Measurements from ENCODE around the gene HOXB9.
A peak's percentile ranks its signal among the peaks of the same experiment; 100 is the strongest.

Gene HOXB9

GRCh38 chr17:48594538-48595277 lies 31.4 kb downstream of the HOXB9 start:
- DNase-seq: no peak

DNA sequence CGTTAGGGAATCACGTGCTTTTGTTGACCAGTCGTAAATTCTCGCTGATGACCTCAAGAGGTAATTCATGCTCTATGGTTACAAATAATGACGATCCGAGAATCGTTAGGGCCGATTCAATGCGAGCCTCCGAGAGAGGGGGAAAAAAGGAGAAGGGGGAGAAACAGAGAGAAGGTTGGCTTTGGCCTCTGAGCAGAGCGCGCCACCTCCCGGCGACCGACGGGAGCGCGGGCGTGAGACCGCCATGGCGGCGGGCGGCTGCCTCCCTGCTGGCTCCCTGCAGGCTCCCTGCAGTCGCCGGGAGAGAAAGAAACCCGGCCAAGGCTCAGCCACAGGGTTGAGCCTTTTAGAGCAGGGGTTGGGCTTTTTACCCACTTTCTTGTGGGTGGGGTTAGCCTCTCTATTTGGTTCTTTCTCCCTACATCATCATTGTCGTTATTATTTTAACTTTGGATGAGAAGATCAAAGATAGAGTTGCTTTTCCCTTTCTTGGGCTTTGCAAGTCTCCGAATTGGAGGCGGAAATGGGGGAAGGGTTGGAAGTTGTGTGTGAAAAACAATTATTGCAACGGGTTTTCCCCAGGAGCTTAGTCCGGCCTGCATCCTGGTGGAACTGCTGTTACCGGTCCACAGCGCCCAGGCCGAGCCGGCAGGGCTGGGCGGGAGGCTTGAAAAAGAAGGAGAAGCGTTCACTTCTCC lies 32.2 kb downstream of the HOXB9 start:
- peak; percentile 77 for DNase-seq

GRCh38 chr17:48593126-48593829 lies 32.9 kb downstream of the HOXB9 start, which contains the start of gene HOXB5:
Gene HOXB5 (minus strand): TSS chr17:48593779. CDS start chr17:48593682, 97 bp downstream.
- DNase-seq: no peak

- no peak for DNase-seq
Measured at GRCh38 chr17:48592577-48592976, 33.6 kb downstream of the HOXB9 start.

GRCh38 chr17:48592057-48592514 lies 34.1 kb downstream of the HOXB9 start:
- no peak for DNase-seq

DNA sequence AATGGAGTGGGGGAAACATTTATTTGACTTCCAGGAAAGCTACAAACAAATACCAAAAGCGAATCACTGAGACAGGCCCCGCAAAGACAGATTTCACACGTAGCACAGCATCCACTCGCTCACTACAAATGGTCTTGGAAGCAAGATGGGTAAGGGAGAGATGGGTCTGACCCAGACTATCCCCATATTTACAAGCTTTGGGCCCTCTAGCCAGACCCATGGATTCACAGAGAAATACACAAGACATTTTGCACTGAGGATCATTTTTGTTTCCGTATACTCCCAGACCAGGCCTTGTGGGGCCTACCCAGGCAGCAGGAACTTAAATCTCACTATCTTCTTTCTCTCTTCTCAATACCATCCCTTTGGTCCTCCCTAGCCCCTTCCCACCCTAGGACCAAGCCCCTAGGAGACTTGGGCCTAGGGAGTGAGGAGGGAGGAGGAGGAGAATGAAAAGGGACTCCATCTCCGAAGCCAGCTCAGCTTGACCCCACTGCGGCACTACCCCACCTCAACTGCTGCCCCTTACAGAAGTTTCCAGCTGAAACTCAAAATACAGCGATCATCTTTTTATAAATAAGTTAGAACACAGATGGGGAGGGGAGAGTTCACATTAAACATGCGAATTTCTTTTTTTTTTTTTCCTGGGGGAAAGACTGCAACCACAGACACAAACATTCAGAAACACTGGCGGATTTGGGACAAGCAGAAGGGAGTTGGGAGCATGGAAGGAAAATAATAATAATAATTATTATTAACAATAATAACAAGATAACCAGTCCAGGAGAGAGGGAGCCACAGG lies 34.7 kb downstream of the HOXB9 start:
- no peak for DNase-seq

GRCh38 chr17:48590607-48591161 lies 35.5 kb downstream of the HOXB9 start:
- no peak for DNase-seq

DNA sequence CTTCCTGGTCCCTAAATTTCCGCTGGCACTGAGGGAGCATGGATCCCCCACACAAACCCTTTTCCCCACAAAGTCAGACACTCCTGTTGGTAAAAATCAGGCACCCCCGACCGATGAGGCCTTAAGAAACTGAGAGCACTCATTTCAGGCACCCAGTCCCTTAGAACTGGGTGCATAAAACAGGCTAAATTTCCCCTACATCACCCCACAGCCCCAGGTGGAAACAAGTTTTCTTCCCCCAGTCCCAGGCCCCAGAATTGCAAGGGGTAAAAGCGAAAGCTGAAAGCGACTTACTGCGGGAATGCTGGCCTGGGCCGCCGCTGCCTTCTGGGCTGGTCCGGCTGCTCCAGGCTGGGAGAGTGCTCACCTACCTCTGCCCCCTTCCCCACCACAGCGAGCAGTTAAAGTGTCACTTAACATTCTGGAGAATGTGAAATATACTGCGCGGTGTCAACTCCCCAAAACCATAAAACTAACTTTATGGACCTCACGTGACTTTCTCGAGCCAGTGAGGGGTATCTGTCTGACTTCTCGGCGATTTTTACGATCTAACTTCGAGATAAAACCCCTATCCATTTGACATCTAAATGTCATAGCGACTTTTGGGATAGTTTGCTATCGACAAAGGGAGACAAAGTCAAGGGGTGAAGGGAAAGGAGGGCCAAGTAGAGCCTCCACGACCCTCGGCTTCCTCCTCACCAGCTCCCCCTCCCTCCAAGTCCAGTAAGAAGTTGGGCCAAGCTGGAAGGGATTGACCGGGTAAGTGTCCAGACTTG lies 36.1 kb downstream of the HOXB9 start, which contains the start of gene HOXB3:
Gene HOXB3 (minus strand): TSS at position 411 of the 776 bp plus-strand sequence. CDS start 37,767 bp downstream, outside the sequence.
- DNase-seq: no peak

- DNase-seq: no peak
Measured at GRCh38 chr17:48589060-48589830, 36.9 kb downstream of the HOXB9 start.

- DNase-seq: no peak
Measured at GRCh38 chr17:48588528-48588927, 37.6 kb downstream of the HOXB9 start.

- DNase-seq: no peak
Measured at GRCh38 chr17:48588074-48588415, 38.1 kb downstream of the HOXB9 start.

GRCh38 chr17:48587276-48588073 lies 38.7 kb downstream of the HOXB9 start:
- DNase-seq: no peak

DNA sequence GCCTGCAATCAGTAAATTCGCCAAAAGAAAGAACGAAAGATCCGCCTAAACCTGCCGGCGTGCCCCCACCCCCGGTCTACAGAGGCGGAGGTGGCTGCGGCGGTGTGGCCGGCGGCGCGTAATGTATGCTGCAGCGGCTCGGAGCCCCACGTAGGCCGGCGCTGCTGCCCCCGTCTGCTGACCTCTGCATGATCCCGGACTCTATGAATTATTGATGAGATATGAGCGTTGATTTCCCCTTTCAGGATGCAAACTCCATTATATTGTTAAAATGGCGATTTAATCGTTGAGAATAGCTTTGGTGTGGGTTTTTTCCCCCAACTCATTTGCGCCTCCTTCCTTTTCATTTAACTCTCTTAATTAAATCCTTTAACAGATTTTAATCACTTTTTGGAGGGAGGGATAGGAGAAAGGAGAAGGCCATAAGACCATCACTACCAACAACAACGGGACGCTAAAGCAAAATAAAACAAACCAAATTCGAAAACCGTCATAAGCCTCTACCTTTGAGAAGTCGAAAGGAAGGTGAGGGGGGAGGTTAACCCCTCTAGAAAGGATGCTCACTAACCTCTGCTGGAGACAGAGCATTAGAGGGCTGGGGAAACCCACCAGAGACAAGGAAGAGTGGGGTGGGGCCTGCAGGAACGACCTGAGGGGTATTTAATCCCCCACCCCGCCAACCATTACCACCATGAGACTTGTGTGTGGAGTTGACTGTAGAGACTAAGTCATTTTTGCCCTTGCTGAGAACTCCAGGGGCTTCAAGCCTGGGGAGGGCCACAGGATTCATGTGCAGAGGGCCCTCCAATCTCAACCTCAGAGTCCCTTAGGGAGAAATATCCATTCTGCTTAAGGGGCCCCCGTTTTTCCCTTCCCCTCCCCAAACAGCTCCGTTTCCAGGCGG lies 39.6 kb downstream of the HOXB9 start:
- no peak for DNase-seq

DNA sequence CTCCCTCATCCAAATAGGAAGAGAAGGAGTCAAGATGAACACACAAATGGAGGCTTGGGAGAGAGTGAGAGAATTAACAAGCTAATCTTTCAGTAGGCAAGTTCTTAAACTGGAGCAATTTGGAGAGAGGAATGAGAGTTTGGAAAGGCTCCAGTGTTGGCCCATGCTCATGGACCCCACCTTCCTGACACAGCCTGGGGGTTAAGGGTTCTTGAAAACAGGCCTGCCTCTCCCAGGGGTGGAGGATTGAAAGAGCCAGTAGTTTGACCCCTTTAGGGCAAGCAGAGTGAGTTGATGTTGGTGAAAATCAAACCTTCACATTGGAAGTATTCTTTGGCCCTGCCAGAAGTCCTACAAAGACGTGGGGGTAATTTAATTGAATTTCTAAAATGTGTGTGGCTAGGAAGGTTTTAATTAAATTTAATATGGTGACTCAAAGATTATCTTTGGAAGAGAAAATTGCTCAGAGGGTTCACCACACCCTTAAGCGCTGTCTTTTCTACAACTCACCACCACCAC lies 41.9 kb downstream of the HOXB9 start:
- DNase-seq: no peak

DNA sequence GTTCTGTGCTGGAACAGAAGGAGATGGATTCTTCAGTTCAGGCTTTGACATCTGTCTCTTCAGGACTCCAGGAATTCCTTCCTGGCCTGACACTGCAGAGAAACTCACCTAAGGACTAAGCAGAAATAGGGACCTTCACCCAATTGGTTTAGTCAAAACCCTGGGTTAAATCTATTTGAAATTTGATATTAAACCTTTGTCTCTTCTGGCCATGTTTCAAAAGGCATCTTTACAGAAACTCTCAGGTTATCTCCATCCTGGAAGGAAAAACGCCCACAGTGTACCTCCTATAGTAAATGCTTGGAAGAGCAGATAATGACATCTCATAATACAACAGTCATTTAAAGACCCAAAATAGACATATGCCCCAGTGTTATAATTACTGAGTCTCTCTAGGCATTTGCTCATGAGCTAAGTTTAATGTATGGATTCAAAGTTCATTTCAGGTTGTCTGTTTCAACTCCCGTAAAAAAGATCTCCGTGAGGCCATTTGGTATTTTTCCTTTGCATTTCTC lies 42.4 kb downstream of the HOXB9 start:
- DNase-seq: no peak

DNA sequence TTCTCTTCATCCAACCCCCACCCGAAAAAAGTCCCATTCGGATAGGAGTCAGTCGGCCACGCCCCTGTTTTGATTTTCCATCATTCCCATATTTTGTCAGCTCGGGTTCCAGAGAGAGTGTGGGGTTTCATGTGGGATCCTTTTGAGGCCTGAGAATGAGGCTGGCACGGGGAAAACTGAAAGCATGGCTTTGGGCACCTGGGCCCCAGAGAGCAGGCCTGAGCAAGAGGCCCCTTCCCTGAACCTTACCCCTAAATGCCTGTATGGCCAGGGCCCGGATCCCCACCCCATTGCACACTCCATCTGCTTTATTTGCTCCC lies 43.4 kb downstream of the HOXB9 start:
- DNase-seq: no peak

GRCh38 chr17:48579760-48580554 lies 46.2 kb downstream of the HOXB9 start:
- no peak for DNase-seq

- DNase-seq: no peak
Measured at GRCh38 chr17:48579471-48579759, 46.7 kb downstream of the HOXB9 start.

All from activated gamma-delta T cell treated with Interleukin-2 at 50 U/mL for 16 hours (primary cell).